Hepatocyte (in vitro differentiated cells): ENCODE data around the gene TRAFD1. TPM values are rescaled to one million over a fixed set of nuclear protein-coding genes. Genes with fewer than 3 reads are reported as not detected.

ENCODE experiments used
- DNase-seq: peaks from one replicate; pipeline ENCODE4 v3.0.0-alpha.2; 2016; ENCODE audit warnings: low spot score
- H2AFZ ChIP-seq: fragments of 200-600 bp; sonication (generic); 2 replicates; pipeline ENCODE4 v1.6.0; 2016; ENCODE audit warnings: antibody characterized with exemption, mild to moderate bottlenecking
- H3K27ac ChIP-seq: fragments of 200-600 bp; sonication (generic); 2 replicates; pipeline ENCODE4 v1.5.1; 2016; ENCODE audit warnings: mild to moderate bottlenecking
- H3K27me3 ChIP-seq: fragments of 200-600 bp; sonication (generic); 2 replicates; pipeline ENCODE4 v1.6.1; 2016
- H3K36me3 ChIP-seq: fragments of 200-600 bp; sonication (generic); replicated peaks from 2 replicates; pipeline ENCODE4 v1.5.1; 2016; ENCODE audit warnings: low read depth; ENCODE audit not compliant: insufficient read depth
- H3K4me1 ChIP-seq: fragments of 200-600 bp; sonication (generic); 2 replicates; pipeline ENCODE4 v1.5.1; 2016; ENCODE audit warnings: mild to moderate bottlenecking, moderate library complexity; ENCODE audit not compliant: insufficient read depth
- H3K4me2 ChIP-seq: fragments of 200-600 bp; sonication (generic); 2 replicates; pipeline ENCODE4 v1.6.0; 2016
- H3K4me3 ChIP-seq: fragments of 200-600 bp; sonication (generic); 2 replicates; pipeline ENCODE4 v1.5.1; 2016; ENCODE audit warnings: mild to moderate bottlenecking
- H3K79me2 ChIP-seq: fragments of 200-600 bp; sonication (generic); 2 replicates; pipeline ENCODE4 v1.6.0; 2017; ENCODE audit warnings: mild to moderate bottlenecking
- H3K9me2 ChIP-seq: fragments of 200-600 bp; sonication (generic); replicated peaks from 2 replicates; pipeline ENCODE4 v1.6.0; 2017; ENCODE audit warnings: mild to moderate bottlenecking; ENCODE audit not compliant: insufficient read depth
- H3K9me3 ChIP-seq: fragments of 200-600 bp; sonication (generic); 2 replicates; pipeline ENCODE4 v1.5.1; 2016; ENCODE audit warnings: low read depth, mild to moderate bottlenecking
- H4K20me1 ChIP-seq: fragments of 200-600 bp; sonication (generic); 2 replicates; pipeline ENCODE4 v1.6.0; 2016; ENCODE audit warnings: mild to moderate bottlenecking; ENCODE audit not compliant: insufficient read depth, poor library complexity, severe bottlenecking
- EZH2 ChIP-seq: fragments of 200-600 bp; sonication (generic); IDR thresholded peaks from 2 replicates; pipeline ENCODE4 v1.6.1; 2016; ENCODE audit warnings: antibody characterized with exemption, mild to moderate bottlenecking, borderline replicate concordance
- EZH2phosphoT487 ChIP-seq: fragments of 200-600 bp; sonication (generic); IDR thresholded peaks from one replicate; pipeline ENCODE4 v1.6.1; 2018; ENCODE audit warnings: antibody characterized with exemption, mild to moderate bottlenecking, low read depth, moderate library complexity; ENCODE audit not compliant: unreplicated experiment, severe bottlenecking
- WGBS: methylation state at CpG from one replicate; pipeline ENCODE4 v1.1.6; 2016; ENCODE audit warnings: low lambda C conversion rate; ENCODE audit errors: missing lambda C conversion rate; 5-methylcytosine and 5-hydroxymethylcytosine counted together
- polyA plus RNA-seq: library from polyadenylated mRNA; unstranded; fragments of >200 nt; fragmentation: Nextera tagmentation; extraction: Ambion mirVana; gene quantifications from 2 replicates; pipeline ENCODE4 v1.2.1, GENCODE V29; 2016
- total RNA-seq: library from RNA; depleted of rRNA; stranded (reverse); fragments of >200 nt; gene quantifications from 2 replicates; pipeline ENCODE4 v1.2.3, GENCODE V29; 2014
- TF ChIP-seq, protein P1 (sequence below): fragments of 200-600 bp; sonication (generic); IDR thresholded peaks from 2 replicates; pipeline ENCODE4 v1.5.1; 2016; ENCODE audit warnings: antibody characterized with exemption, mild to moderate bottlenecking; ENCODE audit not compliant: poor library complexity

Gene TRAFD1
- total and polyA plus RNA-seq, 2 experiments from 2014 or later = 37.1 to 37.3 TPM

GRCh38 chr12:112176321-112177010 is 51.1 kb downstream of the TRAFD1 start:
- no peak for DNase-seq
- 94% methylated on average over 11 of the region's 11 CpGs for WGBS
- H3K4me1 ChIP-seq = no peaks in the 10 kb centered on the region
- H3K36me3 ChIP-seq = no peaks in the 10 kb centered on the region
- no peak overlapping the region for H3K4me2 ChIP-seq
- no peak for TF ChIP-seq EZH2phosphoT487
- TF ChIP-seq EZH2 = no peak
- TF ChIP-seq, protein P1, sequence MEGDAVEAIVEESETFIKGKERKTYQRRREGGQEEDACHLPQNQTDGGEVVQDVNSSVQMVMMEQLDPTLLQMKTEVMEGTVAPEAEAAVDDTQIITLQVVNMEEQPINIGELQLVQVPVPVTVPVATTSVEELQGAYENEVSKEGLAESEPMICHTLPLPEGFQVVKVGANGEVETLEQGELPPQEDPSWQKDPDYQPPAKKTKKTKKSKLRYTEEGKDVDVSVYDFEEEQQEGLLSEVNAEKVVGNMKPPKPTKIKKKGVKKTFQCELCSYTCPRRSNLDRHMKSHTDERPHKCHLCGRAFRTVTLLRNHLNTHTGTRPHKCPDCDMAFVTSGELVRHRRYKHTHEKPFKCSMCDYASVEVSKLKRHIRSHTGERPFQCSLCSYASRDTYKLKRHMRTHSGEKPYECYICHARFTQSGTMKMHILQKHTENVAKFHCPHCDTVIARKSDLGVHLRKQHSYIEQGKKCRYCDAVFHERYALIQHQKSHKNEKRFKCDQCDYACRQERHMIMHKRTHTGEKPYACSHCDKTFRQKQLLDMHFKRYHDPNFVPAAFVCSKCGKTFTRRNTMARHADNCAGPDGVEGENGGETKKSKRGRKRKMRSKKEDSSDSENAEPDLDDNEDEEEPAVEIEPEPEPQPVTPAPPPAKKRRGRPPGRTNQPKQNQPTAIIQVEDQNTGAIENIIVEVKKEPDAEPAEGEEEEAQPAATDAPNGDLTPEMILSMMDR = no peak
- no peak overlapping the region for H3K4me3 ChIP-seq
- no peak overlapping the region for H2AFZ ChIP-seq
- no peak overlapping the region for H3K27ac ChIP-seq
- no peaks in the 10 kb centered on the region for H3K79me2 ChIP-seq
- no peaks in the 10 kb centered on the region for H4K20me1 ChIP-seq
- H3K9me2 ChIP-seq = no peaks in the 10 kb centered on the region
- H3K27me3 ChIP-seq = no peaks in the 10 kb centered on the region
- H3K9me3 ChIP-seq = no peaks in the 10 kb centered on the region

GRCh38 chr12:112178796-112179195 is 53.4 kb downstream of the TRAFD1 start:
- Histone ChIP-seq H3K4me3 (no peak overlapping the region), H3K79me2 (no peaks in the 10 kb centered on the region), H3K27me3 (no peaks in the 10 kb centered on the region), H3K9me2 (no peaks in the 10 kb centered on the region), H3K4me2 (no peak overlapping the region), H3K27ac (no peak overlapping the region), H2AFZ (no peak overlapping the region), H3K4me1 (no peaks in the 10 kb centered on the region), H3K9me3 (no peaks in the 10 kb centered on the region), H3K36me3 (no peaks in the 10 kb centered on the region), H4K20me1 (no peaks in the 10 kb centered on the region)
- DNase-seq = no peak
- TF ChIP-seq EZH2phosphoT487 (no peak), EZH2 (no peak)
- TF ChIP-seq, protein P1 = no peak
- WGBS = 97% methylated on average over 15 of the region's 15 CpGs

DNA sequence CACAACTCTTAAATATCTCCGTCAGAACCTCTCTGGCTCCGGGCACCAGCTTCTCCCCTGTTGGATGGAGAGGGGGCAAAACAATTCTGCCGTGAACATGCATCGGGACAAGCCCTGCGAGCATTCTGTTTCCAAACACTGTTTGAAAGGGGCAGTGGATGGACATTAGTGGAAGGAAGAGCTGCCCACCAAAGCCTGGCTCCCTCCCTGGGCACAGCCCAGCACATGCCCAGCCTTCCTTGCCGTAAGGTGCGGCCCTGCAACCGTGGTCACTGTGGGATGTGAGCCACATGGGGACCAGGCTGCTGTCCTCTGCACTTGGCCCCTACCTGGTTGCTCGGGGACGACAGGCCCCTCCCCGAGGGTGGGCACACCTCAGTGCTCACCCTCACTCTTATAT is 54.0 kb downstream of the TRAFD1 start:
- no peaks in the 10 kb centered on the region for H3K9me2 ChIP-seq
- H2AFZ ChIP-seq = no peak overlapping the region
- H3K79me2 ChIP-seq = no peaks in the 10 kb centered on the region
- H4K20me1 ChIP-seq = no peaks in the 10 kb centered on the region
- no peak for DNase-seq
- H3K4me3 ChIP-seq = no peak overlapping the region
- 96% methylated on average over 11 of the region's 11 CpGs for WGBS
- TF ChIP-seq, protein P1 = no peak
- TF ChIP-seq EZH2 (no peak), EZH2phosphoT487 (no peak)
- H3K27ac ChIP-seq = no peak overlapping the region
- no peaks in the 10 kb centered on the region for H3K36me3 ChIP-seq
- H3K9me3 ChIP-seq = no peaks in the 10 kb centered on the region
- no peaks in the 10 kb centered on the region for H3K4me1 ChIP-seq
- no peak overlapping the region for H3K4me2 ChIP-seq
- no peaks in the 10 kb centered on the region for H3K27me3 ChIP-seq
